HCT116 (cell line): ENCODE measurements around the gene PYDC2. TPM values are rescaled to one million over a fixed set of nuclear protein-coding genes. Genes with fewer than 3 reads are reported as not detected.

Source experiments
- ATAC-seq: fragments of 200-7000 bp; cut with Tn5 transposase; 2 replicates; pipeline ENCODE4 v1.9.1; 2020; ENCODE audit warnings: mild to moderate bottlenecking, moderate library complexity
- BruUV-seq: library from RNA; stranded (reverse); fragments of 400-500 nt; replicated peaks from 2 replicates; lab custom pipeline; 2021; lab: Mats Ljungman, UMichigan
- CTCF ChIA-PET: fragments of 300-600 bp; sonication (Branson Sonifier 250); formaldehyde crosslinking; loops from one replicate; lab custom pipeline; 2021; ENCODE audit warnings: antibody characterized with exemption; lab: Charles Lee
- POLR2A ChIA-PET: fragments of 300-600, 350-600 bp; sonication (Branson Sonifier 250); formaldehyde crosslinking; loops from one replicate; lab custom pipeline; 2021; ENCODE audit warnings: antibody characterized with exemption; lab: Charles Lee
- RAD21 ChIA-PET, 2 experiments: fragments of 300-600 bp; sonication (Branson Sonifier 250); formaldehyde crosslinking; loops; one replicate each; lab custom pipeline; 2023; ENCODE audit warnings: low total read pairs in 2 of 2; ENCODE audit not compliant: uncharacterized antibody in 2 of 2, unreplicated experiment in 2 of 2, low non-redundant PET in 1 of 2; lab: Charles Lee
- DNase-seq: peaks from one replicate; pipeline ENCODE4 v3.0.0-alpha.2; 2010; ENCODE audit warnings: low read depth, low spot score
- H2AFZ ChIP-seq: fragments of 200-600 bp; shearing (Covaris generic), sonication (generic); 2 replicates; pipeline ENCODE4 v1.6.1; 2017; ENCODE audit warnings: low read depth, mixed run types, mixed read lengths, antibody characterized with exemption, low read length; ENCODE audit not compliant: poor library complexity, severe bottlenecking
- H3K27ac ChIP-seq: 2 replicates; pipeline ENCODE4 v1.5.1; 2012; ENCODE audit warnings: low read depth, low read length
- H3K27me3 ChIP-seq: fragments of 200-600 bp; sonication (generic); 2 replicates; pipeline ENCODE4 v1.6.1; 2016; ENCODE audit warnings: mixed run types, low read length, mixed read lengths; ENCODE audit not compliant: insufficient read depth
- H3K36me3 ChIP-seq, 2 experiments: fragments of 200-500 bp in 1 of 2; fragments of 200-600 bp in 1 of 2; sonication (Bioruptor generic) in 1 of 2; sonication (generic) in 1 of 2; 2 replicates each; pipeline versions ENCODE4 v1.5.1 to v1.6.1; 2014 to 2016; ENCODE audit warnings: low read length in 2 of 2, inconsistent platforms in 1 of 2, mixed read lengths in 1 of 2, mixed run types in 1 of 2; ENCODE audit not compliant: insufficient read depth in 2 of 2, control insufficient read depth in 1 of 2
- H3K4me1 ChIP-seq, 2 experiments: fragments of 200-600 bp in 1 of 2; sonication (generic) in 1 of 2; 2 replicates each; pipeline versions ENCODE4 v1.5.1 to v1.6.1; 2012 to 2017; ENCODE audit warnings: low read length in 2 of 2, inconsistent platforms in 1 of 2, mild to moderate bottlenecking in 1 of 2, mixed read lengths in 1 of 2, mixed run types in 1 of 2, moderate library complexity in 1 of 2; ENCODE audit not compliant: insufficient read depth in 2 of 2, control insufficient read depth in 1 of 2
- H3K4me2 ChIP-seq: fragments of 200-600 bp; sonication (generic); 2 replicates; pipeline ENCODE4 v1.6.1; 2017; ENCODE audit warnings: mixed run types, low read length, mixed read lengths
- H3K4me3 ChIP-seq, 2 experiments: fragments of 200-600 bp in 1 of 2; sonication (generic) in 1 of 2; replicated peaks in 1 of 2; 2 replicates each; pipeline ENCODE4 v1.5.1; 2011 to 2016; ENCODE audit warnings: low read length in 2 of 2, control low read depth in 1 of 2, low read depth in 1 of 2, mild to moderate bottlenecking in 1 of 2, mixed read lengths in 1 of 2, mixed run types in 1 of 2
- H3K79me2 ChIP-seq: fragments of 200-600 bp; sonication (generic); 2 replicates; pipeline ENCODE4 v1.6.1; 2017; ENCODE audit warnings: mild to moderate bottlenecking, mixed run types, low read length, moderate library complexity, mixed read lengths; ENCODE audit not compliant: insufficient read depth
- H3K9ac ChIP-seq: fragments of 200-600 bp; sonication (generic); 2 replicates; pipeline ENCODE4 v1.6.1; 2016; ENCODE audit warnings: low read length, mixed read lengths
- H3K9me2 ChIP-seq: fragments of 200-600 bp; sonication (generic), shearing (Covaris generic); 2 replicates; pipeline ENCODE4 v1.6.1; 2017; ENCODE audit warnings: mixed run types, mild to moderate bottlenecking, moderate library complexity; ENCODE audit not compliant: insufficient read depth
- H3K9me3 ChIP-seq, 2 experiments: fragments of 200-500 bp in 1 of 2; fragments of 200-600 bp in 1 of 2; sonication (Bioruptor generic) in 1 of 2; sonication (generic) in 1 of 2; 2 replicates each; pipeline ENCODE4 v1.6.1; 2014 to 2017; ENCODE audit warnings: low read length in 2 of 2, mixed read lengths in 2 of 2, inconsistent platforms in 1 of 2, low read depth in 1 of 2, mild to moderate bottlenecking in 1 of 2, mixed run types in 1 of 2, moderate library complexity in 1 of 2; ENCODE audit not compliant: control insufficient read depth in 1 of 2, insufficient read depth in 1 of 2
- H4K20me1 ChIP-seq: fragments of 200-600 bp; sonication (generic), shearing (Covaris generic); 2 replicates; pipeline ENCODE4 v1.6.1; 2017; ENCODE audit warnings: mixed run types, mild to moderate bottlenecking, moderate library complexity; ENCODE audit not compliant: insufficient read depth
- EGR1 ChIP-seq: IDR thresholded peaks from 2 replicates; pipeline ENCODE4 v1.6.1; 2012; ENCODE audit warnings: low read depth
- ELF1 ChIP-seq: IDR thresholded peaks from 2 replicates; pipeline ENCODE4 v1.6.1; 2012; ENCODE audit warnings: low read depth, borderline replicate concordance
- EZH2 ChIP-seq: fragments of 200-600 bp; sonication (generic); IDR thresholded peaks from 2 replicates; pipeline ENCODE4 v1.6.1; 2017; ENCODE audit warnings: antibody characterized with exemption, mixed run types
- FOSL1 ChIP-seq: IDR thresholded peaks from 2 replicates; pipeline ENCODE4 v1.6.1; 2012; ENCODE audit warnings: low read depth
- JUND ChIP-seq: IDR thresholded peaks from 2 replicates; pipeline ENCODE4 v1.6.1; 2012
- RAD21 ChIP-seq: IDR thresholded peaks from 2 replicates; pipeline ENCODE4 v1.6.1; 2012; ENCODE audit warnings: low read depth, mild to moderate bottlenecking
- SP1 ChIP-seq: IDR thresholded peaks from 2 replicates; pipeline ENCODE4 v1.6.1; 2012; ENCODE audit warnings: low read depth
- TCF7L2 ChIP-seq: IDR thresholded peaks from 2 replicates; pipeline ENCODE4 v1.7.0; 2011; ENCODE audit warnings: borderline replicate concordance, inconsistent platforms; ENCODE audit not compliant: insufficient read depth, insufficient read length; ENCODE audit errors: extremely low read depth
- YY1 ChIP-seq: IDR thresholded peaks from 2 replicates; pipeline ENCODE4 v1.6.1; 2011; ENCODE audit warnings: low read length, low read depth, moderate library complexity, mild to moderate bottlenecking; ENCODE audit not compliant: insufficient replicate concordance; ENCODE audit errors: extremely low read depth
- ZFX ChIP-seq: fragments of 450-650 bp; IDR thresholded peaks from 2 replicates; pipeline ENCODE4 v1.6.1; 2017
- ZNF274 ChIP-seq: fragments of 200-500 bp; sonication (Bioruptor generic); IDR thresholded peaks from 2 replicates; pipeline ENCODE4 v1.6.1; 2014; ENCODE audit warnings: mild to moderate bottlenecking, low read depth, low read length, inconsistent platforms
- intact Hi-C: fragments of 100-400 bp; cut with micrococcal nuclease; formaldehyde crosslinking; loops from 2 replicates; pipeline ENCODE4 v1.10.0; 2022
- total RNA-seq: library from RNA; stranded (reverse); gene quantifications from one replicate; pipeline ENCODE4 v1.2.1, GENCODE V29; 2021; ENCODE audit not compliant: unreplicated experiment
- TF ChIP-seq, protein P1 (sequence below), 3 experiments: fragments of 200-600 bp in 1 of 3; sonication (generic) in 1 of 3; IDR thresholded peaks in 2 of 3; conservative IDR thresholded peaks in 1 of 3; 2 replicates each; pipeline ENCODE4 v1.5.1; 2012 to 2017; ENCODE audit warnings: low read depth in 2 of 3, low read length in 2 of 3, antibody characterized with exemption in 1 of 3, borderline replicate concordance in 1 of 3, control low read depth in 1 of 3, mild to moderate bottlenecking in 1 of 3, mixed read lengths in 1 of 3, mixed run types in 1 of 3, moderate library complexity in 1 of 3; ENCODE audit not compliant: insufficient read depth in 1 of 3
- TF ChIP-seq, protein P2 (sequence below): IDR thresholded peaks from 2 replicates; pipeline ENCODE4 v1.6.1; 2012

The PYDC2 gene
- total RNA-seq, 1 experiment from 2014 or later = not detected

DNA sequence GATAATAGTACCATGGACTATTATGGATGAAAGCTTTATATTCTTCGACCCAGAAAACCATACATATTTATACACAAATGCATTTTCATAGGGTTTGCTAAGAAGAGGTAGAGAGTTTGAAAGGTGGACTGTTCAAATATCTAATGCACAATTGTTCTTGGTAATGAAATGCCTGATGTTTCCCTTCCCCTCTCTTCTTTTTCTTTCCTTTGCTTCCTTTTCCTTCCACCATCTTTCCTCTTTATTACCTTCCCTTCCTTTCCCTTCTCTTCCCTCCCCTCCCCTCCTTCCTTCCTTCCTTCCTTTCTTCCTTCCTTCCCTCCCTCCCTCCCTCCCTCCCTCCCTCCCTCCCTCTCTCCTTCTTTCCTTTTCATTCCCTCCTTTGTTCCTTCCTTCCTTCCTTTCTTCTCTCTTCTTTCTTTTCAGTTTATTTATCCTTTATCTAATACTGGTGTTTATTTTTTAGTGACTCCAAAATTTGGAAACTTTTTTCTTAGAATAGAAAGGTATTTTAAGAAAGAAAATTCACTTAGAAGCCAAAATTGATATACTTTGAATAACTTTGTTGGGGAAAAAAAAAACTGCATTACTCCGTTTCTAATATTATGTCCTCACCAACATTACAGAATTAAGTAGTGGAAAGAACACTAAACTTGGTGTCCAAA, 22.7 kb upstream of the PYDC2 start:
- no peak overlapping the region for H3K4me3 ChIP-seq
- no peak overlapping the region for H3K9ac ChIP-seq
- no TSS peak for BruUV-seq
- no peaks in the 10 kb centered on the region for H4K20me1 ChIP-seq
- ATAC-seq (no peak), DNase-seq (no peak)
- ChIA-PET RAD21 (no interaction called here), POLR2A (no interaction called here), CTCF (no interaction called here)
- no peaks in the 10 kb centered on the region for H3K9me3 ChIP-seq
- intact Hi-C loops = no loop called here
- no peak overlapping the region for H2AFZ ChIP-seq
- no peak overlapping the region for H3K4me2 ChIP-seq
- no peak overlapping the region for H3K27ac ChIP-seq
- no peaks in the 10 kb centered on the region for H3K79me2 ChIP-seq
- H3K36me3 ChIP-seq = no peaks in the 10 kb centered on the region
- no peaks in the 10 kb centered on the region for H3K9me2 ChIP-seq
- H3K4me1 ChIP-seq = no peaks in the 10 kb centered on the region
- TF ChIP-seq EZH2 (no peak), ZNF274 (no peak), ZFX (no peak), EGR1 (no peak), SP1 (no peak), ELF1 (no peak), FOSL1 (no peak), YY1 (no peak), JUND (no peak), RAD21 (no peak), TCF7L2 (no peak)
- TF ChIP-seq, protein P1, sequence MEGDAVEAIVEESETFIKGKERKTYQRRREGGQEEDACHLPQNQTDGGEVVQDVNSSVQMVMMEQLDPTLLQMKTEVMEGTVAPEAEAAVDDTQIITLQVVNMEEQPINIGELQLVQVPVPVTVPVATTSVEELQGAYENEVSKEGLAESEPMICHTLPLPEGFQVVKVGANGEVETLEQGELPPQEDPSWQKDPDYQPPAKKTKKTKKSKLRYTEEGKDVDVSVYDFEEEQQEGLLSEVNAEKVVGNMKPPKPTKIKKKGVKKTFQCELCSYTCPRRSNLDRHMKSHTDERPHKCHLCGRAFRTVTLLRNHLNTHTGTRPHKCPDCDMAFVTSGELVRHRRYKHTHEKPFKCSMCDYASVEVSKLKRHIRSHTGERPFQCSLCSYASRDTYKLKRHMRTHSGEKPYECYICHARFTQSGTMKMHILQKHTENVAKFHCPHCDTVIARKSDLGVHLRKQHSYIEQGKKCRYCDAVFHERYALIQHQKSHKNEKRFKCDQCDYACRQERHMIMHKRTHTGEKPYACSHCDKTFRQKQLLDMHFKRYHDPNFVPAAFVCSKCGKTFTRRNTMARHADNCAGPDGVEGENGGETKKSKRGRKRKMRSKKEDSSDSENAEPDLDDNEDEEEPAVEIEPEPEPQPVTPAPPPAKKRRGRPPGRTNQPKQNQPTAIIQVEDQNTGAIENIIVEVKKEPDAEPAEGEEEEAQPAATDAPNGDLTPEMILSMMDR (IDR thresholded peaks at IDR 0.05 in 2 of 3, conservative IDR thresholded peaks at IDR 0.05 in 1 of 3; ENCODE audit: borderline replicate concordance in 1 of 3, insufficient read depth in 1 of 3, low read depth in 2 of 3, low read length in 2 of 3) = no peak
- TF ChIP-seq, protein P2, sequence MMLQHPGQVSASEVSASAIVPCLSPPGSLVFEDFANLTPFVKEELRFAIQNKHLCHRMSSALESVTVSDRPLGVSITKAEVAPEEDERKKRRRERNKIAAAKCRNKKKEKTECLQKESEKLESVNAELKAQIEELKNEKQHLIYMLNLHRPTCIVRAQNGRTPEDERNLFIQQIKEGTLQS = no peak
- H3K27me3 ChIP-seq = no peaks in the 10 kb centered on the region
